DOHH2 (cell line): ENCODE results near the gene EHMT1.

Source experiments
- H3F3A ChIP-seq: fragments of 200-600 bp; sonication (generic), shearing (Covaris generic); 2 replicates; pipeline ENCODE4 v1.6.0; 2016; ENCODE audit warnings: antibody characterized with exemption, mild to moderate bottlenecking; ENCODE audit not compliant: control insufficient read depth, insufficient read depth
- H3K27ac ChIP-seq: fragments of 200-600 bp; sonication (generic); 2 replicates; pipeline ENCODE4 v1.5.1; 2014; ENCODE audit warnings: low read depth, mild to moderate bottlenecking, low read length, moderate library complexity
- H3K27me3 ChIP-seq: fragments of 200-600 bp; sonication (generic); 2 replicates; pipeline ENCODE4 v1.6.1; 2014; ENCODE audit warnings: mild to moderate bottlenecking, low read length, mixed read lengths; ENCODE audit not compliant: control insufficient read depth
- H3K36me3 ChIP-seq: fragments of 200-600 bp; sonication (generic); 2 replicates; pipeline ENCODE4 v1.6.1; 2014; ENCODE audit warnings: mild to moderate bottlenecking, low read length, moderate library complexity, mixed read lengths; ENCODE audit not compliant: control insufficient read depth
- H3K4me1 ChIP-seq: fragments of 200-600 bp; sonication (generic); 2 replicates; pipeline ENCODE4 v1.6.1; 2014; ENCODE audit warnings: mild to moderate bottlenecking, low read length, mixed read lengths; ENCODE audit not compliant: control insufficient read depth
- H3K4me2 ChIP-seq: fragments of 200-600 bp; sonication (generic); 2 replicates; pipeline ENCODE4 v1.6.0; 2014; ENCODE audit warnings: mild to moderate bottlenecking, low read length, moderate library complexity
- H3K4me3 ChIP-seq: fragments of 200-600 bp; sonication (generic); 2 replicates; pipeline ENCODE4 v1.5.1; 2014; ENCODE audit warnings: mild to moderate bottlenecking, low read length, mixed read lengths
- H3K79me2 ChIP-seq: fragments of 200-600 bp; sonication (generic); 2 replicates; pipeline ENCODE4 v1.6.1; 2014; ENCODE audit warnings: mild to moderate bottlenecking, low read length, mixed read lengths; ENCODE audit not compliant: control insufficient read depth
- H3K9me2 ChIP-seq: fragments of 200-600 bp; sonication (generic); replicated peaks from 2 replicates; pipeline ENCODE4 v1.6.1; 2014; ENCODE audit warnings: mild to moderate bottlenecking, low read length, mixed read lengths; ENCODE audit not compliant: control insufficient read depth
- H3K9me3 ChIP-seq: fragments of 200-600 bp; sonication (generic); 2 replicates; pipeline ENCODE4 v1.6.1; 2014; ENCODE audit warnings: antibody characterized with exemption, low read length, mixed read lengths; ENCODE audit not compliant: control insufficient read depth, insufficient read depth
- H4K20me1 ChIP-seq: fragments of 200-600 bp; sonication (generic); 2 replicates; pipeline ENCODE4 v1.6.0; 2014; ENCODE audit warnings: low read depth, mild to moderate bottlenecking, antibody characterized with exemption, low read length, moderate library complexity; ENCODE audit not compliant: control insufficient read depth, insufficient read depth
- EZH2phosphoT487 ChIP-seq: fragments of 200-600 bp; sonication (generic); IDR thresholded peaks from 2 replicates; pipeline ENCODE4 v1.6.1; 2017; ENCODE audit warnings: borderline replicate concordance, mild to moderate bottlenecking, antibody characterized with exemption, low read length, moderate library complexity, mixed read lengths
- TF ChIP-seq, protein P1 (sequence below): fragments of 200-600 bp; sonication (generic); IDR thresholded peaks from one replicate; pipeline ENCODE4 v1.5.1; 2014; ENCODE audit warnings: antibody characterized with exemption, mild to moderate bottlenecking, low read depth, low read length; ENCODE audit not compliant: poor library complexity, severe bottlenecking

EHMT1 gene

DNA sequence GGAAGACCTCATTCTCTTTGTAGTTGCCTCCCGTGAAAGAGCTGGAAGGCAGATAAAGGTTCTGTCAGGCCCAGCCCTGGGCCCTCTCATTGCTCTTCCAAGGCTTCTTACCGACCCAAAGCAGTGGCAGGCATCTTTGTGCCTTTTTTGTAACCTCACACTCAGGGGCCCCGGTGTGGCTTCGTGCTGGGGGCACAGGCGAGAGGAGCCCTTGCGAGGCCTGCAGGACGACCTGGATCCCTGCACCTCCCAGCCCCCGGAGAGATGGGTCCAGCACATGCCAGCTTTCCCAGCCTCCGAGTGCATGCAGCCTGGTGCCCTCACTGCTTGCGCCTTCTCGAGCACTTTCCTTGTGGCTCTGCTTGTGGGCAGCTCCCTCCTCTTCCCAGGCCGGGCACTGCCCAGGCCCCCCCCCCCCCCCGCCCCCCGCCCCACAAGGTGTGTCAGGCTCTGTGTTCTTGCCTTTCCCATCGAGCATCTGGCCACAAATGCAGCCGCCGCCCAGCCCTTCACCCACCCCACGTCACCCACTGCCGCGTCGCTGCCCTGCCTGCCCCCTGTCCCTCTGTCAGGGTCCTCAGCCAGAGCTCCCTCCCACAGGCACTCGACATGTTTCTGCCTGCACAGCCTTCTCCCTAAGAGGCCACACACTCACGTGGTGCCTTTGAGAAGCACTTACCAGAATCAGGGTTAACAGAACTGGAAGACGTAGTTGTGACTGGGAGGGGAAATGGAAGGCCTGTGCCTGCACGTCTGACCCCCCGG lies 195.0 kb downstream of the EHMT1 start:
- Histone ChIP-seq H3K4me2 (no peak overlapping the region), H3K9me2 (no peaks in the 10 kb centered on the region), H4K20me1 (no peaks in the 10 kb centered on the region), H3K27me3 (no peaks in the 10 kb centered on the region), H3K4me1 (peaks cover 4% of the 10 kb centered on the region; the same call in 1 of the 2 replicates), H3F3A (no peaks in the 10 kb centered on the region), H3K36me3 (peaks cover 82% of the 10 kb centered on the region), H3K79me2 (peaks cover 2% of the 10 kb centered on the region; the same call in 1 of the 2 replicates), H3K27ac (no peak overlapping the region), H3K9me3 (no peaks in the 10 kb centered on the region), H3K4me3 (no peak overlapping the region)
- TF ChIP-seq, protein P1, sequence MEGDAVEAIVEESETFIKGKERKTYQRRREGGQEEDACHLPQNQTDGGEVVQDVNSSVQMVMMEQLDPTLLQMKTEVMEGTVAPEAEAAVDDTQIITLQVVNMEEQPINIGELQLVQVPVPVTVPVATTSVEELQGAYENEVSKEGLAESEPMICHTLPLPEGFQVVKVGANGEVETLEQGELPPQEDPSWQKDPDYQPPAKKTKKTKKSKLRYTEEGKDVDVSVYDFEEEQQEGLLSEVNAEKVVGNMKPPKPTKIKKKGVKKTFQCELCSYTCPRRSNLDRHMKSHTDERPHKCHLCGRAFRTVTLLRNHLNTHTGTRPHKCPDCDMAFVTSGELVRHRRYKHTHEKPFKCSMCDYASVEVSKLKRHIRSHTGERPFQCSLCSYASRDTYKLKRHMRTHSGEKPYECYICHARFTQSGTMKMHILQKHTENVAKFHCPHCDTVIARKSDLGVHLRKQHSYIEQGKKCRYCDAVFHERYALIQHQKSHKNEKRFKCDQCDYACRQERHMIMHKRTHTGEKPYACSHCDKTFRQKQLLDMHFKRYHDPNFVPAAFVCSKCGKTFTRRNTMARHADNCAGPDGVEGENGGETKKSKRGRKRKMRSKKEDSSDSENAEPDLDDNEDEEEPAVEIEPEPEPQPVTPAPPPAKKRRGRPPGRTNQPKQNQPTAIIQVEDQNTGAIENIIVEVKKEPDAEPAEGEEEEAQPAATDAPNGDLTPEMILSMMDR, result no peak
- TF ChIP-seq EZH2phosphoT487, result no peak

GRCh38 chr9:137814436-137814835 lies 195.6 kb downstream of the EHMT1 start:
- Histone ChIP-seq H3K9me2 (no peaks in the 10 kb centered on the region), H3K4me1 (no peaks in the 10 kb centered on the region), H3F3A (no peaks in the 10 kb centered on the region), H4K20me1 (no peaks in the 10 kb centered on the region), H3K4me3 (no peak overlapping the region), H3K79me2 (peaks cover under 1% of the 10 kb centered on the region; the same call in 1 of the 2 replicates), H3K4me2 (no peak overlapping the region), H3K27me3 (no peaks in the 10 kb centered on the region), H3K27ac (no peak overlapping the region), H3K36me3 (peaks cover 76% of the 10 kb centered on the region), H3K9me3 (no peaks in the 10 kb centered on the region)
- TF ChIP-seq EZH2phosphoT487, result no peak
- TF ChIP-seq, protein P1, result no peak

DNA sequence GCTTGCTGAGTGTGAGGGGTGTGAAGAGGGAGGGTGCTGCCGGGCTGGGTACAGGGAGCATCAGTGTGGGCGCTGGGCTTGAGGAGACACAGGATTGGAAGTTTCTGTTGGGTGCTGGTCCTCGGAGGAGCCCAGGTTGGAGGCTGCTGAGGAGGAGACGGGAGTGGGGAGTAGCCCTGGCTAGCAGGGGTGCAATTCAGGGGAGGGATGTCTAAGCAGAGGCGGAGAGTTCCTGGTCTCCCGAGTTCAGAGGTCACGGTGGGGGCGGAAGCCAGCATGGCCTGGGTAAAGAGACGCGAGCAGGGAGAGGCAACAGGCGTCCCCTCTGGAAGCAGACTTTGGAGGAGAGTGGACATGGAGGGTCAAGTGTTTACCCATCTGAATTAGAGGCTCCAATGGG lies 196.0 kb downstream of the EHMT1 start:
- H3K4me3 ChIP-seq, result no peak overlapping the region
- no peaks in the 10 kb centered on the region for H3K4me1 ChIP-seq
- H3K36me3 ChIP-seq, result peaks cover 75% of the 10 kb centered on the region
- no peaks in the 10 kb centered on the region for H4K20me1 ChIP-seq
- no peak overlapping the region for H3K27ac ChIP-seq
- H3K4me2 ChIP-seq, result no peak overlapping the region
- no peaks in the 10 kb centered on the region for H3K27me3 ChIP-seq
- no peaks in the 10 kb centered on the region for H3K9me2 ChIP-seq
- TF ChIP-seq EZH2phosphoT487, result no peak
- TF ChIP-seq, protein P1, result no peak
- H3K79me2 ChIP-seq, result no peaks in the 10 kb centered on the region
- H3F3A ChIP-seq, result no peaks in the 10 kb centered on the region
- H3K9me3 ChIP-seq, result no peaks in the 10 kb centered on the region
